Vagina (tissue), 2 donors: ENCODE results near the gene CTU1.

ENCODE experiments used
- CTCF ChIP-seq, 3 experiments: fragments of 450-650 bp in 2 of 3; fragments of 200-600 bp in 1 of 3; sonication (generic) in 1 of 3; IDR thresholded peaks; one replicate each; pipeline ENCODE4 v1.5.1; 2017 to 2019; ENCODE audit warnings: antibody characterized with exemption in 3 of 3, mild to moderate bottlenecking in 2 of 3, moderate library complexity in 2 of 3
- POLR2A ChIP-seq, 2 donors: fragments of 450-650 bp; IDR thresholded peaks; one replicate each; pipeline ENCODE4 v1.6.1; 2017; ENCODE audit warnings: antibody characterized with exemption in 2 of 2, mild to moderate bottlenecking in 2 of 2, moderate library complexity in 2 of 2
- POLR2AphosphoS5 ChIP-seq, 2 donors: sonication (generic); formaldehyde crosslinking; IDR thresholded peaks; one replicate each; pipeline ENCODE4 v1.9.0; 2017; ENCODE audit warnings: antibody characterized with exemption in 2 of 2, mild to moderate bottlenecking in 2 of 2, low read depth in 1 of 2; ENCODE audit not compliant: insufficient read depth in 1 of 2

GRCh38 chr19:51116736-51117286 is 8.6 kb upstream of the CTU1 start:
- TF ChIP-seq CTCF (IDR thresholded peaks at IDR 0.05) (no peak), POLR2AphosphoS5 (IDR thresholded peaks at IDR 0.05; ENCODE audit: insufficient read depth in 1 of 2, low read depth in 1 of 2) (no peak), POLR2A (IDR thresholded peaks at IDR 0.05) (no peak)
